Kidney epithelial cell (primary cell): ENCODE results near the gene CDH9. TPM values are rescaled to one million over a fixed set of nuclear protein-coding genes. Genes with fewer than 3 reads are reported as not detected.

ENCODE experiments used
- DNase-seq: peaks from one replicate; pipeline ENCODE4 v3.0.0-alpha.2; 2010; ENCODE audit warnings: low read depth
- H3K27me3 ChIP-seq: 2 replicates; pipeline ENCODE4 v1.6.0; 2011; ENCODE audit warnings: low read length; ENCODE audit not compliant: control insufficient read depth, insufficient read depth
- H3K36me3 ChIP-seq: 2 replicates; pipeline ENCODE4 v1.5.1; 2011; ENCODE audit warnings: low read length; ENCODE audit not compliant: control insufficient read depth, insufficient read depth
- H3K4me3 ChIP-seq: 2 replicates; pipeline ENCODE4 v1.5.1; 2011; ENCODE audit warnings: low read depth, mild to moderate bottlenecking, control low read depth, low read length
- total RNA-seq: library from RNA; depleted of rRNA; stranded (reverse); fragments of >200 nt; gene quantifications from 2 replicates; pipeline ENCODE4 v1.2.3, GENCODE V29; 2015
- TF ChIP-seq, protein P1 (sequence below): IDR thresholded peaks from 2 replicates; pipeline ENCODE4 v1.5.1; 2011; ENCODE audit warnings: mild to moderate bottlenecking, moderate library complexity, low read length, control low read depth, inconsistent platforms; ENCODE audit not compliant: insufficient read depth, poor library complexity, severe bottlenecking

Gene CDH9
- total RNA-seq, 1 donor from 2014 or later = not detected

DNA sequence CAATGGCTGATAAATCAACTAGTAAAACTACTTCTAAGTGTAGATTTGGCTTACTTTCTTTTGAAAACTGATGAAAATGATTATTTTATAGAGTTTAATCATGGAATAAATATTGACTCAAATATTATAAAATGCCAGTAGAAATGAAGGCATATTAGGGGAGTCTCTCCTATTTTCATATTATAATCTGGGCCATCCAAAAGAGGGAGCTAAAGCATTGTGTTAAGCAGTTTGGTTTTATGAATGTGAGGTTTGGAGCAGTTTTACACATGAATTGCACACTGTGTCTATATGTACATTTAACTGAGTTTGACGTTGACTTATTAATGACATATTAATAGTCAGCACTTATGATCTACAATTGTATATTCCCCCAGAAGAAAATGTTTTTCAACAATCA is 17.4 kb downstream of the CDH9 start:
- H3K36me3 ChIP-seq = no peaks in the 10 kb centered on the region
- H3K4me3 ChIP-seq = no peak overlapping the region
- TF ChIP-seq, protein P1, sequence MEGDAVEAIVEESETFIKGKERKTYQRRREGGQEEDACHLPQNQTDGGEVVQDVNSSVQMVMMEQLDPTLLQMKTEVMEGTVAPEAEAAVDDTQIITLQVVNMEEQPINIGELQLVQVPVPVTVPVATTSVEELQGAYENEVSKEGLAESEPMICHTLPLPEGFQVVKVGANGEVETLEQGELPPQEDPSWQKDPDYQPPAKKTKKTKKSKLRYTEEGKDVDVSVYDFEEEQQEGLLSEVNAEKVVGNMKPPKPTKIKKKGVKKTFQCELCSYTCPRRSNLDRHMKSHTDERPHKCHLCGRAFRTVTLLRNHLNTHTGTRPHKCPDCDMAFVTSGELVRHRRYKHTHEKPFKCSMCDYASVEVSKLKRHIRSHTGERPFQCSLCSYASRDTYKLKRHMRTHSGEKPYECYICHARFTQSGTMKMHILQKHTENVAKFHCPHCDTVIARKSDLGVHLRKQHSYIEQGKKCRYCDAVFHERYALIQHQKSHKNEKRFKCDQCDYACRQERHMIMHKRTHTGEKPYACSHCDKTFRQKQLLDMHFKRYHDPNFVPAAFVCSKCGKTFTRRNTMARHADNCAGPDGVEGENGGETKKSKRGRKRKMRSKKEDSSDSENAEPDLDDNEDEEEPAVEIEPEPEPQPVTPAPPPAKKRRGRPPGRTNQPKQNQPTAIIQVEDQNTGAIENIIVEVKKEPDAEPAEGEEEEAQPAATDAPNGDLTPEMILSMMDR = peak; percentile 25
- DNase-seq = no peak
- H3K27me3 ChIP-seq = no peaks in the 10 kb centered on the region

DNA sequence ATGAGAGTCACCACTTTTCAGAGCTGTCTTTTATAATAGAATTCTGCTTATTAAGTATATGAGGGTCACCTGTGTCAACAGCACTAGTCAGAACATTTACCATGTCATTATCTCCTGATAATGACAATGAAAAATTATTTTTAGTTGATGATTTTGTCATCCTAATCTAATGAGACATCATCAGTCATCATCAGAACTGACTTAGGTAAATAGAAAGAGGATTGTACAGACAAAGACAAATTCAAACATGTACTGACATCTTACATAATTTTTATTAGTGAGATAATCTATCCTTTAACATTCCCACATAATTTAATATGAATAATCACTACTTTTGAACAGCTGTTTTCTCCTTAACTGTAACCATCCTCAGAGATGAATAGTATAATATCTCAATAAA is 22.6 kb downstream of the CDH9 start:
- DNase-seq = no peak
- Histone ChIP-seq H3K36me3 (no peaks in the 10 kb centered on the region), H3K27me3 (no peaks in the 10 kb centered on the region), H3K4me3 (no peak overlapping the region)
- TF ChIP-seq, protein P1 = no peak

DNA sequence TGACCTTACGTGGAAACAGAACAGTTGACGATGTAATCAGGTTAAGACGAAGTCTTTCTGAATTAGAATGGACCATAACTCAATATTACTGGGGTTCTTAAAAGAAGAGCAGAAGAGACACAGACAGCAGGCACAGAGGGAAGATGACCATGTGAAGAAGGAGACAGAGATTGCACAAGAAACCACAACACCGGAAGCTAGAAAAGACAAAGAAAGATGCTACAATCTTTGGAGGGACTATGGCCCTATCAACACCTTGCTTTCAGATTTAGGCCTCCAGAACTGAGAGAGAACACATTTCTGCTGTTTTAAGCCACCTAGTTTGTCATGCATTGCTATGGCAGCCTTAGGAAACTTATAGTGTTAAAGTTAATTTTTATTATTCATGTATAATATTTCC is 27.1 kb downstream of the CDH9 start:
- DNase-seq = no peak
- H3K36me3 ChIP-seq = no peaks in the 10 kb centered on the region

DNA sequence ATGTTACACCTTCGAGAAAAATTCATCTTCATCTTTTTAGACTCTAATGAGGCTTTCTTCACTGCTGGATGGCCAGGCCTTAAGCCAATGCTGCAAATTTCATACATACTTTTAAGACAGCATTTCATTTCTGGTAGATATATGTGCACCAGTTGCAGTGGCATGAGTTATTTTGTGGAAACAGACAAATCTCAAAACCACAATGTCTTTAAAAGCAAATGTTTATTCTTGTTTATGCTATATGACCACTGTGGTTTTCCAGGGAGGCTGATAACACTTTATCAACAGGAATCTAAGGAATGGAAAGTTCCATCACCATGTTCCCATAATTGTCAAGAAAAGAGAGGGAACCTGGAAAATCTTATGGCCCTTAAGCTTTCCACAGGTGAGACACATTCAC is 27.7 kb downstream of the CDH9 start:
- Histone ChIP-seq H3K27me3 (no peaks in the 10 kb centered on the region), H3K4me3 (no peak overlapping the region), H3K36me3 (no peaks in the 10 kb centered on the region)
- TF ChIP-seq, protein P1 = no peak
- DNase-seq = no peak

More for the DNA sequence above, 27.1 kb downstream of the CDH9 start:
- TF ChIP-seq, protein P1 = no peak
- Histone ChIP-seq H3K4me3 (no peak overlapping the region), H3K27me3 (no peaks in the 10 kb centered on the region)

DNA sequence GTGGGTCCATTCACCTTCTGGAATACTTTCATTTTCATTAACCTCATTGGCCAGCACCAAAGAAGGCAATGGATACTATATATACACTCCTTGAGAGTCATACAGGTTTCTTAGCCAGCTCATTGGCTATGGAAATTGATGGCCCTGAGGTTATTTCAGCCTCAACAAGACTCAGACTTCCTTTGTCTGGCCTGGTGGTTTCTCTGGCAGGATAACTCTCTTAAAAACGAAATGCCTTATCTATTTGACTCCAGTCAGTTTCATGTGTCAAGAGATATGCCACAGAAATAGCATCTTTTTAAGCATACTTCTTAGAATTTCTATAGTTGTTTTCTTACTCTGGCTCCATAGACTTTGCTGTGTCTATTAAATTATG is 28.9 kb downstream of the CDH9 start:
- no peak for DNase-seq
- TF ChIP-seq, protein P1 = no peak
- Histone ChIP-seq H3K27me3 (no peaks in the 10 kb centered on the region), H3K4me3 (no peak overlapping the region), H3K36me3 (no peaks in the 10 kb centered on the region)
